CD14-positive monocyte (primary cell): ENCODE data around the gene ZNF723. TPM values are rescaled to one million over a fixed set of nuclear protein-coding genes. Genes with fewer than 3 reads are reported as not detected.

Source experiments
- DNase-seq, 3 donors: peaks; one replicate each; pipeline ENCODE4 v3.0.0-alpha.2; 2011 to 2022
- H2AFZ ChIP-seq: 2 replicates; pipeline ENCODE4 v1.6.0; 2012; ENCODE audit warnings: mild to moderate bottlenecking, low read depth, low read length, inconsistent platforms; ENCODE audit not compliant: insufficient read depth, poor library complexity, severe bottlenecking
- H3K27ac ChIP-seq, 2 donors: 1 replicate in 1 of 2; 2 replicates in 1 of 2; pipeline ENCODE4 v1.5.1; 2012 to 2013; ENCODE audit warnings: low read length in 2 of 2, control low read depth in 1 of 2, inconsistent platforms in 1 of 2, low read depth in 1 of 2, mild to moderate bottlenecking in 1 of 2
- H3K27me3 ChIP-seq, 2 donors: one replicate each; pipeline versions ENCODE4 v1.6.0 to v1.6.1; 2011 to 2013; ENCODE audit warnings: low read length in 2 of 2; ENCODE audit not compliant: control insufficient read depth in 2 of 2, insufficient read depth in 2 of 2
- H3K36me3 ChIP-seq, 2 donors: replicated peaks in 1 of 2; 1 replicate in 1 of 2; 2 replicates in 1 of 2; pipeline versions ENCODE4 v1.5.1 to v1.6.1; 2012 to 2013; ENCODE audit warnings: low read length in 2 of 2, control low read depth in 1 of 2, inconsistent platforms in 1 of 2, mild to moderate bottlenecking in 1 of 2; ENCODE audit not compliant: insufficient read depth in 2 of 2, control insufficient read depth in 1 of 2
- H3K4me1 ChIP-seq, 2 donors: 1 replicate in 1 of 2; 2 replicates in 1 of 2; pipeline versions ENCODE4 v1.5.1 to v1.6.1; 2012 to 2013; ENCODE audit warnings: low read length in 2 of 2, control low read depth in 1 of 2, inconsistent platforms in 1 of 2, mild to moderate bottlenecking in 1 of 2, moderate library complexity in 1 of 2; ENCODE audit not compliant: insufficient read depth in 2 of 2, control insufficient read depth in 1 of 2
- H3K4me2 ChIP-seq: replicated peaks from 2 replicates; pipeline ENCODE3; 2012; ENCODE audit warnings: low read length, moderate library complexity, mild to moderate bottlenecking; ENCODE audit not compliant: poor library complexity, severe bottlenecking; ENCODE audit errors: extremely low read depth
- H3K4me3 ChIP-seq, 3 experiments: fragments of 200-600 bp in 1 of 3; sonication (generic) in 1 of 3; replicated peaks in 1 of 3; 1 replicate in 2 of 3; 2 replicates in 1 of 3; pipeline ENCODE4 v1.5.1; 2011 to 2013; ENCODE audit warnings: low read length in 3 of 3, mild to moderate bottlenecking in 3 of 3, control low read depth in 2 of 3, low read depth in 2 of 3, inconsistent platforms in 1 of 3, moderate library complexity in 1 of 3
- H3K79me2 ChIP-seq: 2 replicates; pipeline ENCODE4 v1.6.0; 2012; ENCODE audit warnings: mild to moderate bottlenecking, control low read depth, inconsistent platforms, low read length, moderate library complexity; ENCODE audit not compliant: insufficient read depth
- H3K9ac ChIP-seq: 2 replicates; pipeline ENCODE4 v1.6.0; 2017; ENCODE audit warnings: low read length, mild to moderate bottlenecking; ENCODE audit not compliant: insufficient read depth, poor library complexity, severe bottlenecking
- H3K9me3 ChIP-seq, 2 donors: replicated peaks in 1 of 2; 1 replicate in 1 of 2; 2 replicates in 1 of 2; pipeline versions ENCODE4 v1.5.1 to v1.6.1; 2012 to 2013; ENCODE audit warnings: low read length in 2 of 2, control low read depth in 1 of 2; ENCODE audit not compliant: control insufficient read depth in 1 of 2, insufficient read depth in 1 of 2
- H4K20me1 ChIP-seq: 2 replicates; pipeline ENCODE4 v1.6.0; 2012; ENCODE audit warnings: mild to moderate bottlenecking, low read length, control low read depth, moderate library complexity; ENCODE audit not compliant: insufficient read depth
- H3K27ac Mint-ChIP-seq, 7 donors: one replicate each; pipeline ENCODE4 v1.8.0; 2020; ENCODE audit warnings: mild to moderate bottlenecking in 7 of 7, mixed read lengths in 7 of 7, moderate library complexity in 6 of 7, inconsistent platforms in 2 of 7
- H3K27me3 Mint-ChIP-seq, 3 donors: one replicate each; pipeline ENCODE4 v1.8.0; 2021 to 2022; ENCODE audit warnings: low read depth in 3 of 3, mild to moderate bottlenecking in 3 of 3, mixed read lengths in 3 of 3, moderate library complexity in 3 of 3, inconsistent platforms in 1 of 3
- H3K36me3 Mint-ChIP-seq, 2 donors: one replicate each; pipeline ENCODE4 v1.8.0; 2020; ENCODE audit warnings: mixed read lengths in 2 of 2, inconsistent platforms in 1 of 2, mild to moderate bottlenecking in 1 of 2
- H3K4me1 Mint-ChIP-seq: one replicate; pipeline ENCODE4 v1.8.0; 2020; ENCODE audit warnings: mild to moderate bottlenecking, mixed read lengths
- H3K4me3 Mint-ChIP-seq, 2 donors: one replicate each; pipeline ENCODE4 v1.8.0; 2020; ENCODE audit warnings: mild to moderate bottlenecking in 2 of 2, mixed read lengths in 2 of 2, moderate library complexity in 1 of 2
- H3K9me3 Mint-ChIP-seq, 7 donors: one replicate each; pipeline ENCODE4 v1.8.0; 2020 to 2022; ENCODE audit warnings: mixed read lengths in 7 of 7, mild to moderate bottlenecking in 6 of 7, moderate library complexity in 6 of 7, inconsistent platforms in 2 of 7
- WGBS: methylation state at CpG from one replicate; pipeline ENCODE4 v1.1.5; 2013; ENCODE audit warnings: missing lambda C conversion rate; ENCODE audit not compliant: insufficient coverage; 5-methylcytosine and 5-hydroxymethylcytosine counted together
- intact Hi-C, 2 donors: fragments of 100-400 bp; cut with micrococcal nuclease; formaldehyde crosslinking; loops; one replicate each; pipeline versions ENCODE4 v1.15.0 to v1.15.1; 2023
- polyA plus RNA-seq, 3 donors: library from polyadenylated mRNA; depleted of rRNA in 1 of 3; unstranded in 2 of 3; stranded (reverse) in 1 of 3; fragments of 300-500 nt in 2 of 3; fragments of >200 nt in 1 of 3; fragmentation: Illumina TruSeq in 2 of 3; gene quantifications; 1 replicate in 2 of 3; 2 replicates in 1 of 3; pipeline ENCODE4 v1.2.3, GENCODE V29; 2012 to 2021
- TF ChIP-seq, protein P1 (sequence below): fragments of 200-600 bp; IDR thresholded peaks from one replicate; pipeline ENCODE4 v1.8.0; 2022; ENCODE audit warnings: antibody characterized with exemption, mild to moderate bottlenecking

Gene ZNF723
- polyA plus RNA-seq, 3 donors = not detected

DNA sequence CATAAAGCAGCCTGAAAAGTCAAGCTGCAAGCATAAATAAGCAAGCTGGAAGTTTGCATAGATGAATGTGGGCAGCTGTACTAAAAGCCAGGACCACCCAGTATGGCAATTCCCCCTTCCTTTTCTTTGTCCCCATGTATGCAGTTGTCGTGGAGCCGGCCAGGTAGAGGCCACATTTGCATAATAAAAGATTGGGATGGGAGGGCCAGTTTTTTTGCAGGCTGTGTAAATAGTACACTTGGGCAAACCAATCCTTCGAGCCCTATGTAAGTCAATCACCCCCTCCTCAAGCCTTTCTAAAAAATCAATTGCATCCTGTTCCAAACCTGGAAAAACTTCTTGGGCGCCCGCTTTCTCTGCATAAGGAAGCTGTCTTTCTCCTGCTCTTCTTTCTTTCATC is 35.1 kb upstream of the ZNF723 start:
- H3K9me3 ChIP-seq = peaks cover 59 to 65% of the 10 kb centered on the region in 2 donors
- no peaks in the 10 kb centered on the region for H3K27me3 ChIP-seq
- no peaks in the 10 kb centered on the region for H4K20me1 ChIP-seq
- no peak overlapping the region for H2AFZ ChIP-seq
- no peak for DNase-seq
- Mint-ChIP-seq H3K27ac (no peak overlapping the region), H3K9me3 (peaks cover 35 to 81% (median 55%) of the 10 kb centered on the region in 7 donors), H3K4me3 (no peak overlapping the region), H3K4me1 (no peaks in the 10 kb centered on the region), H3K36me3 (no peaks in the 10 kb centered on the region), H3K27me3 (no peaks in the 10 kb centered on the region)
- H3K9ac ChIP-seq = no peak overlapping the region
- 52% methylated on average over 2 of the region's 5 CpGs for WGBS
- H3K4me2 ChIP-seq = no peak overlapping the region
- TF ChIP-seq, protein P1, sequence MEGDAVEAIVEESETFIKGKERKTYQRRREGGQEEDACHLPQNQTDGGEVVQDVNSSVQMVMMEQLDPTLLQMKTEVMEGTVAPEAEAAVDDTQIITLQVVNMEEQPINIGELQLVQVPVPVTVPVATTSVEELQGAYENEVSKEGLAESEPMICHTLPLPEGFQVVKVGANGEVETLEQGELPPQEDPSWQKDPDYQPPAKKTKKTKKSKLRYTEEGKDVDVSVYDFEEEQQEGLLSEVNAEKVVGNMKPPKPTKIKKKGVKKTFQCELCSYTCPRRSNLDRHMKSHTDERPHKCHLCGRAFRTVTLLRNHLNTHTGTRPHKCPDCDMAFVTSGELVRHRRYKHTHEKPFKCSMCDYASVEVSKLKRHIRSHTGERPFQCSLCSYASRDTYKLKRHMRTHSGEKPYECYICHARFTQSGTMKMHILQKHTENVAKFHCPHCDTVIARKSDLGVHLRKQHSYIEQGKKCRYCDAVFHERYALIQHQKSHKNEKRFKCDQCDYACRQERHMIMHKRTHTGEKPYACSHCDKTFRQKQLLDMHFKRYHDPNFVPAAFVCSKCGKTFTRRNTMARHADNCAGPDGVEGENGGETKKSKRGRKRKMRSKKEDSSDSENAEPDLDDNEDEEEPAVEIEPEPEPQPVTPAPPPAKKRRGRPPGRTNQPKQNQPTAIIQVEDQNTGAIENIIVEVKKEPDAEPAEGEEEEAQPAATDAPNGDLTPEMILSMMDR = no peak
- intact Hi-C loops = no loop called here
- no peak overlapping the region for H3K27ac ChIP-seq
- H3K36me3 ChIP-seq = no peaks in the 10 kb centered on the region
- no peaks in the 10 kb centered on the region for H3K79me2 ChIP-seq
- H3K4me1 ChIP-seq = no peaks in the 10 kb centered on the region
- H3K4me3 ChIP-seq = no peak overlapping the region

GRCh38 chr19:22806418-22806817 is 25.7 kb upstream of the ZNF723 start:
- H3K9me3 ChIP-seq = peaks cover 82 to 83% of the 10 kb centered on the region in 2 donors
- no peak overlapping the region for H2AFZ ChIP-seq
- H4K20me1 ChIP-seq = no peaks in the 10 kb centered on the region
- Mint-ChIP-seq H3K36me3 (no peaks in the 10 kb centered on the region), H3K27me3 (peaks cover 0 to 6% (median 2%) of the 10 kb centered on the region in 3 donors), H3K27ac (no peak overlapping the region), H3K4me1 (no peaks in the 10 kb centered on the region), H3K4me3 (no peak overlapping the region), H3K9me3 (peaks cover 31 to 77% (median 59%) of the 10 kb centered on the region in 7 donors)
- H3K27ac ChIP-seq = no peak overlapping the region
- no peaks in the 10 kb centered on the region for H3K36me3 ChIP-seq
- H3K9ac ChIP-seq = no peak overlapping the region
- intact Hi-C loops = no loop called here
- H3K4me2 ChIP-seq = no peak overlapping the region
- 24% methylated on average over 8 of the region's 11 CpGs for WGBS
- H3K27me3 ChIP-seq = no peaks in the 10 kb centered on the region
- no peaks in the 10 kb centered on the region for H3K79me2 ChIP-seq
- DNase-seq = no peak
- H3K4me1 ChIP-seq = no peaks in the 10 kb centered on the region
- no peak overlapping the region for H3K4me3 ChIP-seq
- TF ChIP-seq, protein P1 = no peak
